Vagina (tissue), 2 donors: ENCODE results near the gene SLC27A2. TPM values are rescaled to one million over a fixed set of nuclear protein-coding genes. Genes with fewer than 3 reads are reported as not detected.

Experiments used
- DNase-seq, 2 donors: peaks; one replicate each; pipeline ENCODE4 v3.0.0-alpha.2; 2017; ENCODE audit errors: extremely low spot score in 2 of 2
- H3K27ac ChIP-seq: fragments of 200-600 bp; sonication (generic); one replicate; pipeline ENCODE4 v1.5.1; 2019
- H3K27me3 ChIP-seq: fragments of 200-600 bp; sonication (generic); one replicate; pipeline ENCODE4 v1.5.1; 2019
- H3K36me3 ChIP-seq, 2 donors: fragments of 200-600 bp; sonication (generic); one replicate each; pipeline ENCODE4 v1.5.1; 2017 to 2019
- H3K4me1 ChIP-seq: fragments of 200-600 bp; sonication (generic); one replicate; pipeline ENCODE4 v1.5.1; 2019
- H3K4me3 ChIP-seq, 2 donors: fragments of 200-600 bp; sonication (generic); 1 replicate in 1 of 2; 2 replicates in 1 of 2; pipeline ENCODE4 v1.5.1; 2016 to 2019
- H3K9me3 ChIP-seq: fragments of 200-600 bp; sonication (generic); one replicate; pipeline ENCODE4 v1.5.1; 2019
- CTCF ChIP-seq, 3 experiments: fragments of 450-650 bp in 2 of 3; fragments of 200-600 bp in 1 of 3; sonication (generic) in 1 of 3; IDR thresholded peaks; one replicate each; pipeline ENCODE4 v1.5.1; 2017 to 2019; ENCODE audit warnings: antibody characterized with exemption in 3 of 3, mild to moderate bottlenecking in 2 of 3, moderate library complexity in 2 of 3
- POLR2A ChIP-seq, 2 donors: fragments of 450-650 bp; IDR thresholded peaks; one replicate each; pipeline ENCODE4 v1.6.1; 2017; ENCODE audit warnings: antibody characterized with exemption in 2 of 2, mild to moderate bottlenecking in 2 of 2, moderate library complexity in 2 of 2
- POLR2AphosphoS5 ChIP-seq, 2 donors: sonication (generic); formaldehyde crosslinking; IDR thresholded peaks; one replicate each; pipeline ENCODE4 v1.9.0; 2017; ENCODE audit warnings: antibody characterized with exemption in 2 of 2, mild to moderate bottlenecking in 2 of 2, low read depth in 1 of 2; ENCODE audit not compliant: insufficient read depth in 1 of 2
- intact Hi-C: fragments of 100-400 bp; cut with DNase I; formaldehyde crosslinking; loops from one replicate; pipeline ENCODE4 v1.15.1; 2023
- total RNA-seq: library from RNA; depleted of rRNA; stranded (reverse); fragments of >200 nt; gene quantifications from one replicate; pipeline ENCODE4 v1.2.3, GENCODE V29; 2016

Gene SLC27A2
- total RNA-seq, 1 donor from 2014 or later, result 3.2 TPM

- Histone ChIP-seq H3K27me3 (no peaks in the 10 kb centered on the region), H3K9me3 (no peaks in the 10 kb centered on the region), H3K27ac (no peak overlapping the region), H3K36me3 (no peaks in the 10 kb centered on the region), H3K4me1 (no peaks in the 10 kb centered on the region), H3K4me3 (no peak overlapping the region)
- DNase-seq, result no peak
- TF ChIP-seq POLR2AphosphoS5 (IDR thresholded peaks at IDR 0.05; ENCODE audit: insufficient read depth in 1 of 2, low read depth in 1 of 2) (no peak), CTCF (IDR thresholded peaks at IDR 0.05) (no peak), POLR2A (IDR thresholded peaks at IDR 0.05) (no peak)
- intact Hi-C loops, result no loop called here
These were observed 59.9 kb downstream of the SLC27A2 start for GRCh38 chr15:50241684-50242450.

GRCh38 chr15:50244153-50244552 is 62.2 kb downstream of the SLC27A2 start:
- Histone ChIP-seq H3K36me3 (no peaks in the 10 kb centered on the region), H3K9me3 (no peaks in the 10 kb centered on the region), H3K27me3 (no peaks in the 10 kb centered on the region), H3K4me1 (no peaks in the 10 kb centered on the region), H3K27ac (no peak overlapping the region), H3K4me3 (no peak overlapping the region)
- intact Hi-C loops, result no loop called here
- DNase-seq, result no peak
- no peak for TF ChIP-seq CTCF (IDR thresholded peaks at IDR 0.05)
- no peak for TF ChIP-seq POLR2AphosphoS5 (IDR thresholded peaks at IDR 0.05; ENCODE audit: insufficient read depth in 1 of 2, low read depth in 1 of 2)
- no peak for TF ChIP-seq POLR2A (IDR thresholded peaks at IDR 0.05)

GRCh38 chr15:50244959-50245624 is 63.1 kb downstream of the SLC27A2 start:
- Histone ChIP-seq H3K27ac (no peak overlapping the region), H3K4me3 (no peak overlapping the region), H3K36me3 (no peaks in the 10 kb centered on the region), H3K4me1 (no peaks in the 10 kb centered on the region), H3K9me3 (no peaks in the 10 kb centered on the region), H3K27me3 (no peaks in the 10 kb centered on the region)
- TF ChIP-seq CTCF (IDR thresholded peaks at IDR 0.05), result no peak
- no peak for TF ChIP-seq POLR2AphosphoS5 (IDR thresholded peaks at IDR 0.05; ENCODE audit: insufficient read depth in 1 of 2, low read depth in 1 of 2)
- no peak for TF ChIP-seq POLR2A (IDR thresholded peaks at IDR 0.05)
- no peak for DNase-seq
- intact Hi-C loops, result no loop called here

- H3K4me3 ChIP-seq, result no peak overlapping the region
- DNase-seq, result no peak
- intact Hi-C loops, result no loop called here
- no peak overlapping the region for H3K27ac ChIP-seq
- H3K9me3 ChIP-seq, result no peaks in the 10 kb centered on the region
- no peaks in the 10 kb centered on the region for H3K4me1 ChIP-seq
- no peaks in the 10 kb centered on the region for H3K36me3 ChIP-seq
- H3K27me3 ChIP-seq, result no peaks in the 10 kb centered on the region
- TF ChIP-seq POLR2AphosphoS5 (IDR thresholded peaks at IDR 0.05; ENCODE audit: insufficient read depth in 1 of 2, low read depth in 1 of 2) (no peak), POLR2A (IDR thresholded peaks at IDR 0.05) (no peak), CTCF (IDR thresholded peaks at IDR 0.05) (no peak)
These were observed 64.6 kb downstream of the SLC27A2 start for GRCh38 chr15:50246631-50247030.
